Activated T-cell treated with anti-CD3 and anti-CD28 coated beads, Interleukin-2, amount 50 U/mL, for 24 hours (primary cell): ENCODE measurements around the gene BICD1.
"Not testable (repeated sequence)": the region's sequence is repeated elsewhere in the genome, so short reads cannot be mapped to it uniquely, and the experiment has no call there.

Experiments used
- DNase-seq: peaks from one replicate; pipeline ENCODE4 v3.0.0-alpha.2; 2020
- H3K27ac Mint-ChIP-seq: 2 replicates; pipeline ENCODE4 v1.8.0; 2020; ENCODE audit warnings: mild to moderate bottlenecking, mixed read lengths
- H3K27me3 Mint-ChIP-seq: 2 replicates; pipeline ENCODE4 v1.8.0; 2020; ENCODE audit warnings: mixed read lengths
- H3K36me3 Mint-ChIP-seq: 2 replicates; pipeline ENCODE4 v1.8.0; 2020; ENCODE audit warnings: low read depth, mixed read lengths
- H3K4me1 Mint-ChIP-seq: 2 replicates; pipeline ENCODE4 v1.8.0; 2020; ENCODE audit warnings: low read depth, mixed read lengths
- H3K4me3 Mint-ChIP-seq: 2 replicates; pipeline ENCODE4 v1.8.0; 2020; ENCODE audit warnings: mild to moderate bottlenecking, moderate library complexity, mixed read lengths
- H3K9me3 Mint-ChIP-seq: 2 replicates; pipeline ENCODE4 v1.8.0; 2020; ENCODE audit warnings: mixed read lengths

The BICD1 gene

DNA sequence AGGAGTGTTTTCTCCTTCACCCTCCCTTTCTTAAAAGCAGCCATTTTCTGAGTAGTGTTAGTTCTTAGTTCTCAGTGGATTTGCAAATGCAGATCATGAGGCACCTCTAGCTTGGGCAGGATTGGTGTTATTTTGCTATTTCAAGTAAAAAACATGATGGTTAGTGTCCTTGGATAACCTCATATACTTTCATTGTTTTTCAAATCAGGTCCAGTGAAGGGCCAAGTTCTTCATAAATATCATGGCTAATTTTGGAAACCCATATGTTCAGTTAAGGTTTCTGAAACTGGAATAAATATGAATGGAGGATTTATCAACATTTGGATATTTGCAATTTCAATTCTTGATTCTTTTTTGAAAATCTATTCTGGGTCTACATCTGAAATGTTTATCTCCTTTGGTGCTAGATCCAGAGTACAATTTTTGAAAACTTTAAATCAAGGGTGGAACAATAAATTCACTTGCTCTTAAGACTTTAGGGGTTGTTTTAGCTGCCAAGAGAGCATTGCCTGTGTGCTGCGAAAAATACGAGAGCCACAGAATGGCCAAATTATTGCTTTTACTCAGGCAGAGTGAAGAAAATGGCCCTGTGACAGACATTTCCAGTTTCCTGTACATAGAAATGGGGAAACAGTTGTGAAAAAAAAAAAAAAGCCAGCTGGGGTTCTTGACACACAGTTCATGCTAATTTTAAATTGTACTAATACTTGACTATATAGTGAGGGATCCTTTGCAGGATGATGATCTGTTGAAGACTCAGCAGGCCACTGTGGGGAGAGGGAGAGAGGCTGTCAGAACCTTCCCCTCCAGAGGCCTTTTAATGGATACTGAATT is 104.6 kb downstream of the BICD1 start:
- H3K9me3 Mint-ChIP-seq: no peaks in the 10 kb centered on the region
- no peaks in the 10 kb centered on the region for H3K27me3 Mint-ChIP-seq
- no peak for DNase-seq
- H3K4me1 Mint-ChIP-seq: peaks cover 3% of the 10 kb centered on the region
- no peak overlapping the region for H3K4me3 Mint-ChIP-seq
- peaks cover 4% of the 10 kb centered on the region for H3K36me3 Mint-ChIP-seq
- no peak overlapping the region for H3K27ac Mint-ChIP-seq

DNA sequence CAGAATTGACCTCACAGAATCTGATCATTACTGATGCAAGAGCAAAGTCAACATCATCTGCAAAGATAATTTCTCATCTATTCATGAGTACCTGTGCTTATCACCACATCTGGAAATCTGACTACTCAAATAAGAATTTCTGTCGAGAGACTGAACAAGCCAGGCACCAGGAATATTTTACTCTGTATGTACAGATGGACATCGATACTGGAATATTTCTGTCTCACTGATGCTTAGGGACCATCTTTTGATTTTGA is 105.2 kb downstream of the BICD1 start:
- DNase-seq: no peak
- Mint-ChIP-seq H3K9me3 (no peaks in the 10 kb centered on the region), H3K4me1 (peaks cover 3% of the 10 kb centered on the region), H3K4me3 (no peak overlapping the region), H3K36me3 (peaks cover 9% of the 10 kb centered on the region), H3K27me3 (no peaks in the 10 kb centered on the region), H3K27ac (no peak overlapping the region)

DNA sequence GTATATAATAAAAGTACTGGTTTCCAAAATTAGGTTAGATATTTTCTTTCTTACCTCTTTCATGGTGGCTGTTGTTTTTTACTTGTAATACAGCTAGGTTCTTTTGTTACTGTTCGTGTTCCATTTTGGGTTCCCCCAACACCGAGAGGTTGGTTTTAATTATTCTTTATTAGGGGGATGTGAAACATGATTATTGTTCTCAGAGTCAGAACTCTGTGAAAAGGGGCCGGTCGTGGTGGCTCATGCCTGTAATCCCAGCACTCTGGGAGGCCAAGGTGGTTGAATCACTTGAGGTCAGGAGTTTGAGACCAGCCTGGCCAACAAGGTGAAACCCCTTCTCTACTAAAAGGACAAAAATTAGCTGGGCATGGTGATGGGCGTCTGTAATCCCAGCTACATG is 108.1 kb downstream of the BICD1 start:
- H3K36me3 Mint-ChIP-seq: peaks cover 32% of the 10 kb centered on the region
- peaks cover 6% of the 10 kb centered on the region for H3K4me1 Mint-ChIP-seq
- H3K27ac Mint-ChIP-seq: no peak overlapping the region
- H3K27me3 Mint-ChIP-seq: no peaks in the 10 kb centered on the region
- no peak for DNase-seq
- no peak overlapping the region for H3K4me3 Mint-ChIP-seq
- H3K9me3 Mint-ChIP-seq: no peaks in the 10 kb centered on the region

DNA sequence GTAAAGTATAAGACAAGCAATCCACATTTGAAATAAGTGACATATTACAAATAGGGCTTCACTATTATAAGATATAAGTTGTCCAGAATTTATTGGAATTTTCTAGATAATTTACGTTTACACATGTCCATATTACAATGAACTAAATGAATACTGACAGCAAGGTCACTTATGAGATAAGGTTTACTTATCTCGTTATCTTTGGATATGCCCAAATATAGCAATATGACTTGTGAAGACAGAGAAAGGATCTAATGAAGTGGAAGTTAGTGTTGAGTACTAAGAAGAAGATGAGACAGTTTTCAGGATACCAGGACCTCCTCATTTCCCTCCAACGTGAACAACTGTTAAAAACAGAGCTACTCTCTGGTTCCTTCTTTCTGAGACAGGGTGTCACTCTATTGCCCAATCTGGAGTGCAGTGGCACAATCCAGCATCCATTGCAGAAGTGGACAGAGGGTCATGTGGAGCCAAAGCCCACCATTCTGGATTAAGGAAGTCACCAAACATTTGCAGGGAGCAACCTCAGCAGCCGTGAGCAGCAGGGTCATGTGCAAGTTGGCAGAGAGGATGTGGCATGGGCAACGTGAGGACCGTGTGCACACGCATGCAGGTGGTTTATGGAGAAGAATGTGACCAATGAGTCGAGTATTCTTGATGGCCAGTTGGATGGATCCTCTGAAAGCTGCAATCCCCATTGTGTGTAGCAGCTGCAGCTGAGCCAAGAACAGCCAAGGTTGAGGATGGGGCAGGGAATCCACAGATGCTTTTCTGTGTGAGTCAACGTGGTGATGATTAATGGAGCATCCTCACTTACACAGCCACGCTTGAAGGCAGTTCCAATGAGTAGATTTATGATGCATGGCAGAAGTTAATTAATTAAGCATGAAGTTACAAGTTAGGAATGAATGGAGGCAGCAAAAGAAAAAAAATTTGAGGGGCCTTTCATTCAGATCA is 111.0 kb downstream of the BICD1 start:
- Mint-ChIP-seq H3K27me3 (no peaks in the 10 kb centered on the region), H3K9me3 (no peaks in the 10 kb centered on the region), H3K27ac (no peak overlapping the region), H3K4me1 (peaks cover 6% of the 10 kb centered on the region), H3K4me3 (no peak overlapping the region), H3K36me3 (peaks cover 34% of the 10 kb centered on the region)
- DNase-seq: no peak

DNA sequence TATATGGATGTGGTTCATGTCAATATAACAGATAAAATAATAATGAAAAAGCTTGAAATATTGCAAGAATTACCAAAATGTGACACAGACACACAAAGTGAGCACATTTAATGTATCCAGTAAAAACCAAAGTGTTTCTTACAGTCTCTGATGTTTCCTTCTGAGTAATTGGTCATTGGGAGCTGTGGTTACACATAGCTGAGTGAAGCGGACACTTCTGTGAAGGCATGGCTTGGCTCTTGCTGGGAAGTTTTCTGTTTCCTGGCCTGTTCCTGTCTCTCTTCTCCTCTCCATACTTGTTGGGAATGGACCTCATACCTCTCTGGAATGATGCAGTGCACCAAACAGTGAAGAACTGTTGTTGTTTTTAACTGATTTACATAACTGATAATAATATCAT is 117.3 kb downstream of the BICD1 start:
- no peaks in the 10 kb centered on the region for H3K4me1 Mint-ChIP-seq
- no peak for DNase-seq
- H3K9me3 Mint-ChIP-seq: no peaks in the 10 kb centered on the region
- H3K27ac Mint-ChIP-seq: no peak overlapping the region
- H3K4me3 Mint-ChIP-seq: no peak overlapping the region
- no peaks in the 10 kb centered on the region for H3K27me3 Mint-ChIP-seq
- H3K36me3 Mint-ChIP-seq: peaks cover 23% of the 10 kb centered on the region

DNA sequence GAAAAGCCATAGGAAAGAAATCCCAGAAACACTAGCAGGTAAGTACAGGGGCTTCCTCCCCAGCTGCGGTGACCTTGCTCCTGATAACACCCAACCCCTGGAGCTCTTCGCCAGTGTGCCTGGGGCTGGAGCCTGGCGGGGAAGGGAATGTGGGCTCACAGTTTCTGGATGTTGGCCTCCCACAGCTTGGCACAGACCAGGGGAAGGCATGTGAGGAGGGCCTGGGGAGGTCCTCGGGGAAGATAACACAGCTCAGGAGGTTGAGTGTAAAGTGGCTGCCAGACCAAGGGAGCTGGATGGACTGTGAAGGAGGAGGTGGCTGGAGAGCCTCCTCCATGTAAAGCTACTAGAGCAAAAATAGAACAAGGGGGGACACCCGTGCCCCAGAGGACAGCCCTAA is 120.1 kb downstream of the BICD1 start:
- Mint-ChIP-seq H3K36me3 (peaks cover 21% of the 10 kb centered on the region), H3K4me3 (no peak overlapping the region), H3K27me3 (no peaks in the 10 kb centered on the region), H3K27ac (no peak overlapping the region), H3K4me1 (no peaks in the 10 kb centered on the region), H3K9me3 (no peaks in the 10 kb centered on the region)
- no peak for DNase-seq

DNA sequence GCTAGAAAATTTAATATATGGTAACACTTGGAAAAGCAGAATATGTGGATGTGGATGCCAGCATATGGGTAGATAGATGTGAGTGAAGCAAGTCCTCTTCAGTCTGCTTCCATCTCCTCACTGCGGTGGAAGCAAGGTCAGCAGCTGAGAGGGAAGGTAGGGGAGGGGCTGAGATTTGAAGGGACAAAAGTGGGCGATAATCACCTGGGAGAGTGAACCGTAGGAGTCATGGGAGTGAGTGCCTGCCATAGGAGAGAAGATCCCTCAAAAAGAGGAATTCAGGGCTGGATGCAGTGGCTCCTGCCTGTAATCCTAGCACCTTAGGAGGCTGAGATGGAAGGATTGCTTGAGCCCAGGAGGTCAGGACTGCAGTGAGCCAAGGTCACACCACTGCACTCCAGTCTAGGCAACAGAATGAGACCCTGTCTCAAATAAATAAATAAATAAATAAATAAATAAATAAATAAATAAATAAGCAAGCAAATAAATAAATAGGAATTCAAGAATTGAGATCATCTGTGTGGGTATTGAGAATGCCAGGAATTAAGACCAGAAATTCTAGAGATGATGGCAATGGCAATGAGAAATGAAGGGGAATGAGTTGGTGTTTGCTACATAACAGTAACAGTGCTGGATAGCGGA is 123.4 kb downstream of the BICD1 start:
- H3K4me1 Mint-ChIP-seq: no peaks in the 10 kb centered on the region
- no peak overlapping the region for H3K27ac Mint-ChIP-seq
- H3K36me3 Mint-ChIP-seq: peaks cover 6% of the 10 kb centered on the region
- no peaks in the 10 kb centered on the region for H3K27me3 Mint-ChIP-seq
- H3K9me3 Mint-ChIP-seq: no peaks in the 10 kb centered on the region
- DNase-seq: no peak
- H3K4me3 Mint-ChIP-seq: no peak overlapping the region

DNA sequence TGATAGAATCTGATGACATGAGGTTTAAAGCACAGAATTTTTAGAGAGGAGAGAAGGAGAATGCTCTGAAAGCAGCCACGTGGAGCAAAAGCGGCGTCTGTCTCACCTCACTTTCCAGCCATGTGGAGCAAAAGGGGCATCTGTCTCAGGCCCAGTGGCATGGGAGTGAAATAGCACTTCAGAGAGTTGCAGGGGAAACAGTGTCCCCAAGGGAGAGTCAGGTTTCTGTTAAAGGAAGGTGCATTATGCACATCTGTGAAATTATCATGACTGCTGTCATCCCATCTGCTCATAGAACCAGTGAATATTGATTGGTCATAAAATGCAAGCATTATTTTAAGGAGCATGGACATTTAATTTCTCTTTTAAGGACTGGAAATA is 124.0 kb downstream of the BICD1 start:
- no peak for DNase-seq
- H3K27me3 Mint-ChIP-seq: no peaks in the 10 kb centered on the region
- H3K27ac Mint-ChIP-seq: no peak overlapping the region
- peaks cover 4% of the 10 kb centered on the region for H3K36me3 Mint-ChIP-seq
- no peak overlapping the region for H3K4me3 Mint-ChIP-seq
- no peaks in the 10 kb centered on the region for H3K9me3 Mint-ChIP-seq
- H3K4me1 Mint-ChIP-seq: no peaks in the 10 kb centered on the region

DNA sequence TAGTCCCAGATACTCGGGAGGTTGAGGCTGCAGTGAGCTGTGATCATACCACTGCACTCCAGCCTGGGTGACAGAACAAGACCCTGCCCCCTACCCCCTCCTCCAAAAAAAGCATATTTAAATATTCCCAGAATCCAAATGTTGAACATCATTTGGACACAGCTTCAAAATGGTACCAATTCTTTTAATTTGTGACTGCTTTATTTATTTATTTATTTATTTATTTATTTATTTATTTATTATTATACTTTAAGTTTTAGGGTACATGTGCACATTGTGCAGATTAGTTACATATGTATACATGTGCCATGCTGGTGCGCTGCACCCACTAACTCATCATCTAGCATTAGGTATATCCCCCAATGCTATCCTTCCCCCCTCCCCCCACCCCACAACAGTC is 124.7 kb downstream of the BICD1 start:
- DNase-seq, H3K4me1 Mint-ChIP-seq, H3K27me3 Mint-ChIP-seq, H3K27ac Mint-ChIP-seq, H3K9me3 Mint-ChIP-seq, H3K36me3 Mint-ChIP-seq, H3K4me3 Mint-ChIP-seq: not testable (repeated sequence)

DNA sequence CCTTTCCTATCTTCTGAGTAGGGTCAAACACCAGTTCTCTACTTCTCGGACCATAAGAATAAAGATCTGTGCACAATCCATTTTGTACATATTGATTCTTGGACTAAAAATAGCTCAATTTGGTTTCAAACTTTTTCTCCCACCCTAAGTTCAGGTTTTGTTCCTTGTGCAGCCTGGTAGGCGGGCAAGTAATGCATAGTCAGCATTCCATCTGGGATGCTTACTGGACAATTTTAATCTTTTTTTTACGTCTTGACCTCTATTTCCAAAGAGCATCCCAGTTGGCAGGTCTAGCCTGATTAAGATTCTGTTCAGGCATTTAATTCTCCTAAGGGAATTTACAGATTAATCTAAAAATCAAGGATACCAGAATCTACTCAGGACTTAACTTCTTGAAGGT is 126.9 kb downstream of the BICD1 start:
- no peak for DNase-seq
- H3K4me3 Mint-ChIP-seq: no peak overlapping the region
- no peak overlapping the region for H3K27ac Mint-ChIP-seq
- H3K4me1 Mint-ChIP-seq: no peaks in the 10 kb centered on the region
- H3K36me3 Mint-ChIP-seq: peaks cover 18% of the 10 kb centered on the region
- H3K27me3 Mint-ChIP-seq: no peaks in the 10 kb centered on the region
- H3K9me3 Mint-ChIP-seq: peaks cover 10% of the 10 kb centered on the region

DNA sequence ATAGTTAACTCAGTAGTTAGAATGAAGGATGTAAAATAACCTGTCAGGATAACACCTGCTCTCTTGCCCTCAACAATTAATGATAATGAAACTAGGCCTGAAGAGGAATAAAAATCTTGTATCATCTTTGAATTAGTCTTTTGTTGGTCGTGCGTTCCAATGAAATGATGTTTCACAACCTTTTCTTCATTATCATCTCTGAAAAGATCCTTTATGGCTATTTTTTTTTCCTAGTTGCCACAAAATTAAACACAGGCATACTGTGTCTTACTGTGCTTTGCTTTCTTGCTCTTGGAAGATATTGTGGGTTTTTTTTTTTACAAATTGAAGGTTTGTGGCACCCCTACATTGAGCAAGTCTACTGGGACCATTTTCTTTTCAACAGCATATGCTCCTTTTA is 128.6 kb downstream of the BICD1 start:
- Mint-ChIP-seq H3K4me1 (no peaks in the 10 kb centered on the region), H3K27me3 (no peaks in the 10 kb centered on the region), H3K4me3 (no peak overlapping the region), H3K36me3 (peaks cover 18% of the 10 kb centered on the region), H3K27ac (no peak overlapping the region), H3K9me3 (peaks cover 10% of the 10 kb centered on the region)
- no peak for DNase-seq

DNA sequence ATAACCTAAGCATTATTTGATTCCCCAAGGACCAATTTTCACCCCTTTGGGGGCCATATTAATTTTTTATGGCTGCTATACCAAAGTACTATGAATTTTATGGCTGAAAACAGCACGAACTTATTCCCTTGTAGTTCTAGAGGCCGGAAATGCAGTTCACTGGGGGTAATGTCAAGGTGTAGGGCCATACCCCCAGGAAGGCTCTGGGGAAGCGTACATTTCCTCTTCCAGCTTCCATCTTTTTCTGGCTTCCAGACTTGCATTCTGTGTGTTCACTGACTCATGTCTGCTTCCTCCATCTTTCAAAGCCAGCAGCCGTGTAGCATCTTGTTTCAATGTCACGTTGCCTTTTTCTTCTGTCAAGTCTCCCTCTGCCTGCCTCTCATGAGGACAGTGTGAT is 133.5 kb downstream of the BICD1 start:
- H3K9me3 Mint-ChIP-seq: peaks cover 10% of the 10 kb centered on the region
- no peak overlapping the region for H3K27ac Mint-ChIP-seq

DNA sequence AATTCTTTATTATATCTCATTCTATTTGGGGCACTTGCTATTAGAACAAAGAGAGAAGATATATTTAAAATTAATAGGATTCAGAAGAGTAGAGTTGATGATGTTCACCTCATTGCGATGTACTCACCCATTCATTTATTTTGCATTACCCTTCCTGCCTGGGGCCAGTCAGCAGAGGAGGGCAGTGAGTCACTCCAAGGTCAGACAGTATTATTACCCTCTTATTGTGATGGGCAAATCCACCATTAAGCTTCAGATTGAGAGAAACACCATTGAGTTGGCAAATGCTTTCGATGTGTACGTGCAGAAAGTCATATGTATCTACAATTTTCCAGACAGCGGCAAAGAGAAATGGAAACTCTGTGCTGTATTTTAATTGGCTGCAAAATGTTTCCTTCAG is 134.2 kb downstream of the BICD1 start:
- H3K36me3 Mint-ChIP-seq: peaks cover 18% of the 10 kb centered on the region
- H3K27ac Mint-ChIP-seq: no peak overlapping the region
- no peak overlapping the region for H3K4me3 Mint-ChIP-seq
- DNase-seq: no peak
- H3K9me3 Mint-ChIP-seq: peaks cover 10% of the 10 kb centered on the region
- H3K4me1 Mint-ChIP-seq: no peaks in the 10 kb centered on the region
- no peaks in the 10 kb centered on the region for H3K27me3 Mint-ChIP-seq

More for the DNA sequence above, 133.5 kb downstream of the BICD1 start:
- no peaks in the 10 kb centered on the region for H3K4me1 Mint-ChIP-seq
- H3K36me3 Mint-ChIP-seq: peaks cover 18% of the 10 kb centered on the region
- no peaks in the 10 kb centered on the region for H3K27me3 Mint-ChIP-seq
- DNase-seq: no peak
- H3K4me3 Mint-ChIP-seq: no peak overlapping the region

DNA sequence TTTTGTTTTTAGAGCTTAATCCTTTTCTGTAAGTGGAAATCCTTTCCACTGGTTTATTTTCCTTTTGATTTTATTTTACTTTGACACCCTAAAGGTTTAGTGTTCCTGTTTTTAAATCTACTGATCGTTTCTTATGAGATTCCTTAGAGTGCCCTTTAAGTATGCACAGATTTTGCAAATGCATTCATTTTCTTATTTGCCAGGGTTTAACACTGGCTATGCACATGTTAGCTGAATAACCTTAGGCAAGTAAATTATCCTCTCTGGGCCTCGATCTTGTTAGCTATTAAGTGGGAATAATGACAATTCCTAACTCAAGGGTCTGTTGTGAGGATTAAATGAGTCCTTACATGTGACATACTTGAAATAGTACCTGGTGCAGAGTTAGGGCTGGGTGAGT is 136.0 kb downstream of the BICD1 start:
- H3K36me3 Mint-ChIP-seq: peaks cover 9% of the 10 kb centered on the region
- no peaks in the 10 kb centered on the region for H3K4me1 Mint-ChIP-seq

More for the DNA sequence above, 136.0 kb downstream of the BICD1 start:
- DNase-seq: no peak
- Mint-ChIP-seq H3K9me3 (peaks cover 4% of the 10 kb centered on the region), H3K27ac (no peak overlapping the region), H3K4me3 (no peak overlapping the region), H3K27me3 (no peaks in the 10 kb centered on the region)
